Measurements from ENCODE around the gene FOXP3. TPM values are rescaled to one million over a fixed set of nuclear protein-coding genes. Genes with fewer than 3 reads are reported as not detected.

The FOXP3 gene
- total and polyA plus RNA-seq, 2 donors (not counting 3 experiments of a cell fraction or from before 2014, with no cell fraction given) = 0.06 TPM; not detected in 1

GRCh38 chrX:49284212-49284611 is 19.7 kb upstream of the FOXP3 start:
- dilution Hi-C loops (cut with MboI; ENCODE audit: extremely low pct_ligation_motif_present, low sequenced_read_pairs) = no loop called here
- H3K9ac ChIP-seq (replicated peaks; ENCODE audit: extremely low read depth, insufficient read depth, low read length) = no peak overlapping the region
- H4K20me1 ChIP-seq (replicated peaks; ENCODE audit: control insufficient read depth, extremely low read depth, insufficient read depth, low read length) = no peaks in the 10 kb centered on the region
- H3K4me2 ChIP-seq (ENCODE audit: insufficient read depth, low read length) = no peak overlapping the region
- no peaks in the 10 kb centered on the region for H3K79me2 ChIP-seq (ENCODE audit: control insufficient read depth, insufficient read depth, low read length)
- CTCF ChIA-PET = no interaction called here
- H3K27ac ChIP-seq (ENCODE audit: insufficient read depth, low read depth, low read length) = no peak overlapping the region
- DNase-seq (ENCODE audit: low read depth, low spot score) = no peak
- intact Hi-C loops (cut with micrococcal nuclease) = no loop called here
- H3K9me3 ChIP-seq (replicated peaks; ENCODE audit: control insufficient read depth, insufficient read depth, low read length) = no peaks in the 10 kb centered on the region
- no TSS peak for BruUV-seq (replicated peaks)
- POLR2A ChIA-PET = no interaction called here
- H3K9me1 ChIP-seq (replicated peaks; ENCODE audit: control insufficient read depth, extremely low read depth, insufficient read depth, low read length) = no peaks in the 10 kb centered on the region
- H3K36me3 ChIP-seq (ENCODE audit: control insufficient read depth in 2 of 2, extremely low read depth in 1 of 2, insufficient read depth in 2 of 2, low read length in 2 of 2) = no peaks in the 10 kb centered on the region
- H3K4me1 ChIP-seq (ENCODE audit: control insufficient read depth, extremely low read depth, insufficient read depth, low read length) = no peaks in the 10 kb centered on the region
- H3K27me3 ChIP-seq (ENCODE audit: control insufficient read depth in 2 of 2, insufficient read depth in 2 of 2, low read length in 2 of 2) = no peaks in the 10 kb centered on the region
- FAIRE-seq = no peak
- TF ChIP-seq EZH2 (IDR thresholded peaks at IDR 0.05; ENCODE audit: borderline replicate concordance, low read depth, low read length, severe bottlenecking) (no peak), POLR2A (IDR thresholded peaks at IDR 0.05; ENCODE audit: low read depth, low read length) (no peak), FOS (IDR thresholded peaks at IDR 0.05; ENCODE audit: borderline replicate concordance, insufficient read depth, low read length) (no peak), GATA2 (IDR thresholded peaks at IDR 0.05; ENCODE audit: insufficient read depth, insufficient read length, low read depth, low read length) (no peak), JUN (IDR thresholded peaks at IDR 0.05; ENCODE audit: borderline replicate concordance, insufficient read depth, insufficient read length, low read depth) (no peak), MYC (IDR thresholded peaks at IDR 0.05; ENCODE audit: low read depth, low read length) (no peak), POLR2AphosphoS5 (IDR thresholded peaks at IDR 0.05; ENCODE audit: insufficient read depth, low read depth, low read length) (no peak), CTCF (IDR thresholded peaks at IDR 0.05; ENCODE audit: extremely low read depth in 1 of 2, insufficient read depth in 1 of 2, low read depth in 1 of 2, low read length in 2 of 2) (no peak), MAX (IDR thresholded peaks at IDR 0.05; ENCODE audit: insufficient read depth, insufficient read length) (no peak)
- H2AFZ ChIP-seq (ENCODE audit: low read depth, low read length) = no peak overlapping the region
- no peak overlapping the region for H3K4me3 ChIP-seq (replicated peaks in 1 of 3; ENCODE audit: insufficient read depth in 1 of 3, low read depth in 1 of 3, low read length in 3 of 3)

Data from endothelial cell of umbilical vein (primary cell).